COR-L47 (cell line): ENCODE results near the gene FBXO34.
"Not testable (repeated sequence)": the region's sequence is repeated elsewhere in the genome, so short reads cannot be mapped to it uniquely, and the experiment has no call there.

ENCODE experiments used
- DNase-seq: peaks from one replicate; lab custom pipeline; 2025; lab: John Stamatoyannopoulos, UW

The FBXO34 gene

GRCh38 chr14:55383056-55383466 lies 111.8 kb downstream of the FBXO34 start:
- not testable (repeated sequence) for DNase-seq

- DNase-seq = no peak
These were observed 112.4 kb downstream of the FBXO34 start for GRCh38 chr14:55383541-55384140.

- no peak for DNase-seq
These were observed 113.3 kb downstream of the FBXO34 start for GRCh38 chr14:55384536-55384935.

- DNase-seq = no peak
These were observed 115.0 kb downstream of the FBXO34 start for GRCh38 chr14:55386037-55386808.

- DNase-seq = no peak
These were observed 115.9 kb downstream of the FBXO34 start for GRCh38 chr14:55387121-55387520.

GRCh38 chr14:55388160-55388559 lies 116.9 kb downstream of the FBXO34 start:
- no peak for DNase-seq

GRCh38 chr14:55389330-55389729 lies 118.1 kb downstream of the FBXO34 start:
- no peak for DNase-seq

GRCh38 chr14:55398679-55399078 lies 127.5 kb downstream of the FBXO34 start:
- DNase-seq = no peak

- DNase-seq = no peak
These were observed 128.0 kb downstream of the FBXO34 start for GRCh38 chr14:55399183-55399582.

GRCh38 chr14:55399852-55400251 lies 128.6 kb downstream of the FBXO34 start:
- DNase-seq = no peak

- DNase-seq = no peak
These were observed 130.5 kb downstream of the FBXO34 start for GRCh38 chr14:55401751-55402150.
